Urinary bladder (tissue), 4 donors: Measurements from ENCODE around the gene AFTPH. TPM values are rescaled to one million over a fixed set of nuclear protein-coding genes. Genes with fewer than 3 reads are reported as not detected.

Source experiments
- DNase-seq: peaks from one replicate; pipeline ENCODE4 v3.0.0-alpha.2; 2015; ENCODE audit errors: extremely low spot score
- H3K27ac ChIP-seq: one replicate; pipeline ENCODE4 v1.5.1; 2013; ENCODE audit warnings: low read depth, mild to moderate bottlenecking, moderate library complexity
- H3K36me3 ChIP-seq: one replicate; pipeline ENCODE4 v1.6.1; 2013; ENCODE audit warnings: mild to moderate bottlenecking, moderate library complexity; ENCODE audit not compliant: insufficient read depth
- H3K4me1 ChIP-seq: one replicate; pipeline ENCODE4 v1.6.1; 2013; ENCODE audit warnings: mild to moderate bottlenecking, moderate library complexity; ENCODE audit not compliant: insufficient read depth
- H3K4me3 ChIP-seq: one replicate; pipeline ENCODE4 v1.5.1; 2013; ENCODE audit warnings: low read depth, low read length
- WGBS: extraction: QIAGEN DNeasy Blood & Tissue Kit; methylation state at CpG from one replicate; pipeline ENCODE4 v1.1.7; 2013; 5-methylcytosine and 5-hydroxymethylcytosine counted together
- polyA plus RNA-seq: library from polyadenylated mRNA; stranded (reverse); fragments of 200-250 nt; gene quantifications from one replicate; pipeline ENCODE4 v1.2.3, GENCODE V29; 2013
- total RNA-seq: library from RNA; depleted of rRNA; stranded (reverse); fragments of >200 nt; gene quantifications from one replicate; pipeline ENCODE4 v1.2.3, GENCODE V29; 2014
- donor health status: healthy with polysubstance abuse.
- donor health status: healthy.

The AFTPH gene
- total and polyA plus RNA-seq, 2 donors = 20.6 to 60.1 TPM

DNA sequence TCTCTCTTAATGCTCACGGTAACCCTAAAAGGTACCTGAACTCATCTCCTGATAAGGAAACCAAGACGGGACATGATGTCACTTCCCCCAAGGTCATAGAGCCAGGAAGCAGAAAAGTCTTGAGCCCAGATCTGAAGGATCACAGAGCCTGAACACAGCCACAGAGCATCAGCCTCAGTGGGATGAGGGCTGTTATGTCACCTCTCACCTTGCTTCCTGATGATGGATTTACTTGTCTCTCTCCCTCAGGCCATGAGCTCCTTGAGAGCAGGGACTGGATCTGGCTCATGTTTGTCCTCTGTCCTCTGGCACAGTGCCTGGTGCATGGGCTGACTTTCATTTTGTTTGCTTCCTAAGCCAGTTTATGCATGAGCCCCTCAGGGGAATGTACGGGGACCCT, 75.3 kb downstream of the AFTPH start:
- H3K4me3 ChIP-seq = no peak overlapping the region
- no peak overlapping the region for H3K27ac ChIP-seq
- H3K4me1 ChIP-seq = no peaks in the 10 kb centered on the region
- no peak for DNase-seq
- WGBS = 50% methylated on average over 3 of the region's 3 CpGs
- no peaks in the 10 kb centered on the region for H3K36me3 ChIP-seq

DNA sequence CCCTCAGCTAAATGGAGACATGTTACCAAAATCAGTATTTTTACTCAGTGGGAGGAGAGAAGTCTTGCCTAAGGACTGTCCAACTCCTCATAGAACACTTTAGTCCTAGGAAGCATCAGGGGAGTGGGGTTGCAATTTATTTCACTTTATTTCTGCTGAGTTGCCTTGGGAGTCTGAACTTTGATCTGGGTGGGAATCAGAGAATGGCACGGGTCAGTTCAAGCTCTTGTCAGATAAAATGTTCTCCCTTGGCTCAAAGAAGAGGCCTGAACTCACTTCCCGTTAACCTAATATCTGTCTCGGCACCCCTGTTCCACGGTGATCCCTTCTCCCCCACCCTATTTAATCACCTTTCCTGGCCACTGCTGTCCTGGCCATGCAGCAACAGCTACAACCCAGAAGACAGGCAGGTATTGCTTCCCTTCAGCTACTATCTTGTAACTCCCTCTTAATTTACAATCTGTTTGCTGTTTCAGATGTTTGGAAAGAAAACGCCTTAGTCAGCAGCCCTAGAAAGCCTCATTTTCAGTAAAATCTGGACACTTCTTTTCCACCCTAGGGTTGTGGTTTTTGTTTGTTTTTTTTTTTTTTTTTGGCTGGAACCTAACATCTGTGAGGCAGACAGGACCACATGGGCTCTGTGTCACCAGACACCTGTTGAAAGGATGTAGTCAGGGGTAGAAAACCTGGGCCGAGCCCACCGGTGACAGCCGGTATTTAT, 77.1 kb downstream of the AFTPH start:
- H3K36me3 ChIP-seq = no peaks in the 10 kb centered on the region
- no peaks in the 10 kb centered on the region for H3K4me1 ChIP-seq
- WGBS = 57% methylated on average over 8 of the region's 8 CpGs
- DNase-seq = no peak
- H3K27ac ChIP-seq = no peak overlapping the region
- H3K4me3 ChIP-seq = no peak overlapping the region

DNA sequence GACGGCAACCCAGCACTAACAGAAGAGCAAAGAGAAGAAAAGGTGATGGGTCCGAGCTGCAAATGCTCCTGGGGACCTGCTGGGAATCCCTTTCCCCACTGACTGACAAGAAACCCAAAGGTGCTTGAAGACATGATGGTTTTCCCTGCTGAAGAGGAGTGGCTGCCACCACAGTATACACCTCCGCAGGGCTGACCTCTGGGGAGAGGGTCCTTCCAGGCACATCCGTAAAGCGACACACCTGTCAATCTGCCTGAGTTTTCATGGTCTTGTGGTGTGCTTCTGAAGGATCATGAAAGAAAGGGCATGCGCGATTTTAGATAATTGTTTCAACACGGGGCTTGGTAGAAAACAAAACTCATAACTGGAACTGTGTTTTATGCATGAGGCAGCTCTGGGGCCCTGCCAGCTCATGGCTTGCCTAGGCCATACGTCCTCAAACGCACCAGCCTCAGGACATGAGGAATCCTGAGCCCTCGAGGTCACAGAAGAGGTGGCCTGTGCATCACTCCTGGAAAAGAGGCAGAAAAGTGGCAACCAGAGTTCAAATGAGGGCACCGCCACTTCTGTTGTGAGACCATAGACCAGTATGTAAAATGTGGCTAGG, 77.8 kb downstream of the AFTPH start:
- WGBS = 78% methylated on average over 12 of the region's 12 CpGs
- H3K4me3 ChIP-seq = no peak overlapping the region
- no peaks in the 10 kb centered on the region for H3K4me1 ChIP-seq
- no peaks in the 10 kb centered on the region for H3K36me3 ChIP-seq
- no peak for DNase-seq
- H3K27ac ChIP-seq = no peak overlapping the region

DNA sequence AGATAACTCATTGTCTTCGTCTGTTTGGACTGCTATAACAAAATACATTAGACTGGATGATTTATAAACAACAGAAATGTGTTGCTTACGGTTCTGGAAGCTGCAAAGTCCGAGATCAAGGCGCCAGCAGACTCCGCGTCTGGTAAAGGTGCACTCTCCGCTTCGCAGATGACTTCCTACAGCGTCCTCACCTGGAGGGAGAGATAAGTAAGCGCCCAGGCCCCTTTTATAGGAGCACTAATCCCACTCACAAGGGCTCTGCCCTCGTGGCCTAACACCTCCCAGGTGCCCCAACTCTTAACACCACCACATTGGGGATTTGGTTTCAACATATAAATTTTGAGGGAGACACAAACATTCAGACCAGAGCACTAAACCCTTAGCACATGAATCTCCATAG, 78.3 kb downstream of the AFTPH start:
- DNase-seq = no peak

DNA sequence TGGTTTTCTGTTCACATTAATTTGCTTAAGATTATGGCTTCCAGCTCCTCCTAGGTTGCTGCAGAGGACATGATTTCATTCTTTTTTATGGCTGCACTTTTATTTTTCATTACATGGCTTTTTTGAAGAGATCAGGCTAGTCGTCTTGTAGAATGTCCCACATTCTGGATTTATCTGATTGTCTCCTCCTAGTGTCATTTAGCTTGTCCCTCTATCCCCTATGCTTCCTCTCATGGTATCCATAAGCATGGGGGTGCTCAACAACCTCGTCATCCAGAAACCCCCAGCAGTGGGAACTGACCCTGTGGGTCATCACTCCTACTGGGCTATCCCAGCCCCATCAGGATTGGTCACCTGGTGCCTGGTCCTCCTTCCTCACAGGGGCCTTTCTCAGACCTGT, 80.0 kb downstream of the AFTPH start:
- Histone ChIP-seq H3K4me3 (no peak overlapping the region), H3K36me3 (no peaks in the 10 kb centered on the region), H3K4me1 (no peaks in the 10 kb centered on the region), H3K27ac (no peak overlapping the region)
- WGBS = 93% methylated on average over 2 of the region's 2 CpGs
- no peak for DNase-seq

More for the DNA sequence above, 78.3 kb downstream of the AFTPH start:
- Histone ChIP-seq H3K4me3 (no peak overlapping the region), H3K36me3 (no peaks in the 10 kb centered on the region), H3K4me1 (no peaks in the 10 kb centered on the region), H3K27ac (no peak overlapping the region)
- WGBS = 92% methylated on average over 11 of the region's 11 CpGs

DNA sequence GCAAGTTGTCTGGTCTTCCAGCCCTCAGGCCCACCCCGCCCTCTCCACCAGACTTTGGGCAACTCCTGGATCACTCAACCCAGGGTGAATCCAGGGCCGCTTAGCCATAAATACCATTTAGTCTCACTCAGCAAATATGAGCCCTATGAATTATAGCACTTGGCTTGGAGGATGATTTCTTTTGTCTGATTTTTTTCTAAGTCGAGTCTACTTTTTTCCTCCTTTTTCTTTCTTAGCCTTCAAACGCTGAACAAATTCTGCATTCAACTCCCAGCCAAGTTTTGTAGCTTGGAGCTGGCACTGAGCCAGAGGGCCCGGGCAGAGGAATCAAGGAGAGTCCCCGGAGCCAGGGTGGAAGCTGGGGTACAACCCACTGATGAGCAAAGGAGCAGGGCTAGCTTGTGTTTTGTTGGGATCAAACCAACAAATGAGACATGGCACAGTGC, 80.9 kb downstream of the AFTPH start:
- H3K36me3 ChIP-seq = no peaks in the 10 kb centered on the region
- H3K4me3 ChIP-seq = no peak overlapping the region
- no peaks in the 10 kb centered on the region for H3K4me1 ChIP-seq
- no peak overlapping the region for H3K27ac ChIP-seq
- peak; percentile 56 for DNase-seq
- 24% methylated on average over 6 of the region's 6 CpGs for WGBS

DNA sequence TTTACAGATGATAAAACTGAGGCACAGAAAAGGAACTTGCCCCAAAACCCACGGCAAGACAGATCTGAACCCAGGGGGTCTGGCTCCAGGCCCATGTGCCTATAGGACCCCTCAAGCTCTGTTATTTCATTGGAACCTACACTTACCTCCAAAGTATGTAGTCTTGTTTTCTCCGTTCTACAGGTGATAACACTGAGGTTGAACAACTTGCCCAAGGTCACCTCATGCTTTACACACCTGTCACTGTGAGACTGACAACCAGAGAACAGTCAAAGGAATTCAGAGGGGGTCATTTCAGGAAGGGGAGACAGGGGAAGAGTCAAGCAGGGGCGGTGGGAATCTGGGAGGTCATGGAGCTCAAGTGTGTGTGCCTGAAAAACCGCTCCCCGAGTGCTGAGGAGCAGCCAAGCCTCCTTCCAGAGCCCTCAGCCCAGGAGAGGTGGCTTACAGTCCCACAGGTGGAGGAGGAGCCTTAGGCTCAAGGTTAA, 81.9 kb downstream of the AFTPH start:
- DNase-seq = no peak
- H3K27ac ChIP-seq = no peak overlapping the region

DNA sequence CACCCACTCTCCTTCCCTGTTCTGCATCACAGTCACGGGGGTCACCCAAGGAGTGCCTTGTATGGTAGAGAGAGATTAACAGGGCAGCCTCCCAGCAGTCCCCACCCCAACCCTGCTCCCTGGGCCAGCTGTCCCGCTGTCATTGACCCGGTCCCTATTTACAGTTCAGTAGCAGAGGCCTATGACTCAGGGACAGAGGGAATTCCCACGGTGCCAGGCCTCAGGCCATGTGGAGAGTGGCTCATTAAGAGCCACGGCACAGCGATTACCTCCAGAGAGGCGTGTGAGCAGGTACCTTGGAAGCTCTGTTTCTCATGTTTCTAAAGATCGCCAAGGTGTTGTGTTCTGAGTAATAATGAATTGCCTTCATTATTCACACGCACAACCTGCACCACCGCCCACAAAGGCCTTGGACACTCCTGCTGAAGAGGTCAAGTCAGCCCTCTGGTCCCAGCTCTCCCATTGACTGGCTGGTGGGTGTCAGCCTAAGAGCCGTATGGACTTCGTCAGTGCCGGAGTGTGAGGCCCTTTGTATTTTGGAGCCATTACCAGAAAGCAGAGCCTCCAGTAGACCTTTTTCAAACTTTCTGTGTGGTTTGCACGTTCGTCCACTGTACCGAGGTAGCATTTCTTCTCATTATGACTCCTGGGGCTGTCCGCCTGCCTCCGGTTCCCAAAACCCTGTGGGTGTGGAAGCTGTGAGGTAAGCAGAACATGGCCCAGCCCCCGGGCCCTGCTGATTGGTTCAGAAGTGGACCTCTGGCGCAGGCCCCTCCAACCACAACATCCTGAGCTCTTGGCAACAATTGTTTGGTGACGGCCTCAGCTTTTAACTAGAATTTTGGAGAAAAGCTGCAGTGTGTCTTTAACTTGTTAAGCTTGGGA, 82.6 kb downstream of the AFTPH start:
- WGBS = 64% methylated on average over 21 of the region's 21 CpGs
- no peaks in the 10 kb centered on the region for H3K36me3 ChIP-seq
- no peaks in the 10 kb centered on the region for H3K4me1 ChIP-seq
- peak; percentile 76 for DNase-seq
- peak overlapping the region; percentile 25 for H3K27ac ChIP-seq
- no peak overlapping the region for H3K4me3 ChIP-seq

More for the DNA sequence above, 81.9 kb downstream of the AFTPH start:
- Histone ChIP-seq H3K4me3 (no peak overlapping the region), H3K36me3 (no peaks in the 10 kb centered on the region), H3K4me1 (no peaks in the 10 kb centered on the region)
- WGBS = 91% methylated on average over 5 of the region's 5 CpGs

DNA sequence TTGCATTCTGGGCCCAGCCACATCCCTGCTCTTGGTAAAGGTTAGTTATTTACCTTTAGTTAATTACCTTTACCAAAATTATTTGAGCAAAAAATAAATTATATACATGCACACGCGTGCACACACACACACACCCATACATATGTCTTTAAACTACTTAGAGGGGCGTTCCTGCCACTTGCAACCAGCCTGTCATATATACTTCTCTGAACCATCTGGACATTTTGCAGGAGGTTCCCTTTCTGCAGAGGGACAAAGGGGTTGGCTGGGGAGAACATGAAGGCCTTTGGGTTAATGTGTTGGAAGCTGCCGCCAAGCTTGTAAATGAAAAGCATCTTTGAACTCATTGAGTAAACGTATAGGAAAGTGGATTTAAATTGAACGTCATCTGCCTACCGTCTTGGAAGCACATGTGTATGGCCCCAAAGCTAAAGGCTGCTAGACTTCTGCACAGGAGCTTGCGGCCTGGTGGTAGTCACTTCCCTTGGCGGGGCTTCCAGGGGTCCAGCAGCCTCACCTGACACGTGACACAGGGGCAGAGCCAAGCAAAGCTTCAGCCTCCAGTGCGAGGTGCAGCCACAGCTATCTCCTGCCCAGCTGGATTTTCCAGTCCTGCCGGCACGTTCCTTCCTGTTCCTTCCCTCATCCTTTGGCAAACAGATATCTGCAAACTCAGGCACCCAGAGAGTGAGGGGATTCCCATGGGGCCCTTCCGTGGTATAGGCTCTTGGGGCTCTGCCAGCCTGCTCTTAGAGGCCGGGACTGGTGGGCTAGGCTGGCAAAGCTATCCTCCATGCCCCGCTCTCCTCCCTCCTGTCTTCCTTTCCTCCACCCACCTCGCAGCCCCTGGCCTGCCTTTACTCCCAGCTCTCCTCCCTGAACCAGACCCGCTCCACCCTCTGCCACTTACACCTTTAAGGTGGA, 83.5 kb downstream of the AFTPH start:
- H3K4me3 ChIP-seq = no peak overlapping the region
- H3K4me1 ChIP-seq = no peaks in the 10 kb centered on the region
- no peak overlapping the region for H3K27ac ChIP-seq
- H3K36me3 ChIP-seq = no peaks in the 10 kb centered on the region
- DNase-seq = peak; percentile 63
- WGBS = 65% methylated on average over 18 of the region's 18 CpGs

DNA sequence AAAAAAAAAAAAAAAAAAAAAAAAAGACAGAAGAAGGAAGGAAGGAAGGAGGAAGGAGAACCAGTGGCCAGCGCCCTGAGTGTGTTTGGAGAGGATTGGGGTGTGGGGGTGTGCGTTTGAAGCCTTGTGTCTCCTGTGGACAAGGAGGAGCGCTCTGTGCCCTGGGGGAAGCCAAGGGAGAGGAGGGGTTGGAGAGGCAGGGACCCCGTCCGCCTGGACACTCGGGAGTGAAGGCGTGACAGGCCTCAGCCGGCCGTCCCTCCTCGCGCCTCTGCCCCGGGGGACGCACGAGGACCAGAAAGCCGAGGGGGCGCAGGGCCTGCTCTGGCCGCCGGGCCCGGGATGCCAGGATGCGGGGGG, 84.7 kb downstream of the AFTPH start:
- WGBS = 27% methylated on average over 20 of the region's 20 CpGs
- H3K27ac ChIP-seq = peak overlapping the region; percentile 1
- no peaks in the 10 kb centered on the region for H3K4me1 ChIP-seq
- H3K36me3 ChIP-seq = no peaks in the 10 kb centered on the region
- H3K4me3 ChIP-seq = peak overlapping the region; percentile 56
- no peak for DNase-seq

DNA sequence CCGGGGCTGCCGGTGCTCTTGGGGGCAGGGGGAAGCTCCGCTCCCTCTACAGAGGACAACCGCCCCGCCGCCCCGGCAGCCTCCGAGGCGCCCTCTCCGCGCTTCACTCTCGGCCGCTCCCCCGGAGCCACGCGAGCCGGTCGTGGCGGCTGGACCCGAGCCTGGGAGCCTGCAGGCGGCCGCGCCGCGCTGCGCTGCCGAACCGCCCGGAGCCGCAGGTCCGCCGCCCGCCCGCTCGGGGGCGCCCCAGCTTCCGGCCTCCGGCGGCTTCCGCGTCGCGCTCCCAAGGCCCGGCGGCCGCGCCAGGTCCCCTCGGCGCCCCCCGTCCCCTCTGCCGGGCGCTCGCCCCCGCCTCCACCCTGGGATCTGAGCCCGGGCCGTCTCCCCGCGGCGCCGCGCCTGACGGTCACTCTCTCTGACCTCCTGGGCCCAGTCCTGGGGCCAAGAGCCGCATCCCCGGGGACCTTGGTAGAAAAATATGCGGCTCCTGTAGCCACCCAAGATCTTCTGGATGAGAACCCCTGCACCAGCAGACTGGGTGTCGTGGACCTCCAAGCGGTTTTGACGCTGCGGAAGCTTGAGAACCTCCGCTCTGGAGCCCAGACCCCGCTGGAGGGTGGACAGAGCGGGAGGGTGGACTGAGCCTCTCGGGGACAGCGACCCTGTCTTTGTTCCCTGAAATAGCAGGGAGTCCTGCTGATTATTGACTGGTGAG, 85.3 kb downstream of the AFTPH start:
- no peak for DNase-seq
- Histone ChIP-seq H3K36me3 (no peaks in the 10 kb centered on the region), H3K4me1 (no peaks in the 10 kb centered on the region), H3K27ac (no peak overlapping the region), H3K4me3 (peak overlapping the region; percentile 56)
- WGBS = 7% methylated on average over 74 of the region's 74 CpGs

DNA sequence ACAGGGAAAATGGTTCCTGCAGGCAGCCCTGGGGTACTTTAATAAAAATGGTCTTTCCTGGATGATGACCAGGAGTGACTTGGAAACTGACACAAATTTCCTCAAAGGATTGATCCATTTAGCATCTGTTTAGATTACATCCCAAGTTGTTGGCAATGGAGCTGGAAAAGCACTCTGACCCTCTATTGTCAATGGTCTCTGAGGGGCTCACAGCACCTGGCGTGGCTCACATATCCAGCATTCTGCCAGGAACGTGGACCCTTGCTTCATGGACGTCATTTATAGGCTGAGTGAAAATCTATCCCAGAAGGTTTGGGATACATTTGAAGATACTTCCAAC, 85.8 kb downstream of the AFTPH start:
- Histone ChIP-seq H3K4me3 (no peak overlapping the region), H3K4me1 (no peaks in the 10 kb centered on the region), H3K36me3 (no peaks in the 10 kb centered on the region), H3K27ac (no peak overlapping the region)
- 77% methylated on average over 3 of the region's 3 CpGs for WGBS
- DNase-seq = no peak
